H7 (cell line): Measurements from ENCODE around the gene HECTD4. TPM values are rescaled to one million over a fixed set of nuclear protein-coding genes. Genes with fewer than 3 reads are reported as not detected.
"Not testable (repeated sequence)": the region's sequence is repeated elsewhere in the genome, so short reads cannot be mapped to it uniquely, and the experiment has no call there.

Source experiments
- DNase-seq: peaks from one replicate; pipeline ENCODE4 v3.0.0; 2012
- H3K27me3 ChIP-seq: 2 replicates; pipeline ENCODE4 v1.6.0; 2011; ENCODE audit warnings: mild to moderate bottlenecking, low read length; ENCODE audit not compliant: control insufficient read depth, insufficient read depth
- H3K36me3 ChIP-seq: replicated peaks from 2 replicates; pipeline ENCODE4 v1.5.1; 2011; ENCODE audit warnings: low read length; ENCODE audit not compliant: control insufficient read depth, insufficient read depth
- H3K4me3 ChIP-seq: 2 replicates; pipeline ENCODE4 v1.5.1; 2011; ENCODE audit warnings: low read depth, mild to moderate bottlenecking, control low read depth, low read length, moderate library complexity; ENCODE audit not compliant: insufficient read depth
- total RNA-seq: library from RNA; depleted of rRNA; stranded (reverse); fragments of >200 nt; shearing (Covaris generic); gene quantifications from 2 replicates; pipeline ENCODE4 v1.2.3, GENCODE V29; 2014; rRNA removed

Gene HECTD4
- total RNA-seq, 1 experiment from 2014 or later: 7.1 TPM

DNA sequence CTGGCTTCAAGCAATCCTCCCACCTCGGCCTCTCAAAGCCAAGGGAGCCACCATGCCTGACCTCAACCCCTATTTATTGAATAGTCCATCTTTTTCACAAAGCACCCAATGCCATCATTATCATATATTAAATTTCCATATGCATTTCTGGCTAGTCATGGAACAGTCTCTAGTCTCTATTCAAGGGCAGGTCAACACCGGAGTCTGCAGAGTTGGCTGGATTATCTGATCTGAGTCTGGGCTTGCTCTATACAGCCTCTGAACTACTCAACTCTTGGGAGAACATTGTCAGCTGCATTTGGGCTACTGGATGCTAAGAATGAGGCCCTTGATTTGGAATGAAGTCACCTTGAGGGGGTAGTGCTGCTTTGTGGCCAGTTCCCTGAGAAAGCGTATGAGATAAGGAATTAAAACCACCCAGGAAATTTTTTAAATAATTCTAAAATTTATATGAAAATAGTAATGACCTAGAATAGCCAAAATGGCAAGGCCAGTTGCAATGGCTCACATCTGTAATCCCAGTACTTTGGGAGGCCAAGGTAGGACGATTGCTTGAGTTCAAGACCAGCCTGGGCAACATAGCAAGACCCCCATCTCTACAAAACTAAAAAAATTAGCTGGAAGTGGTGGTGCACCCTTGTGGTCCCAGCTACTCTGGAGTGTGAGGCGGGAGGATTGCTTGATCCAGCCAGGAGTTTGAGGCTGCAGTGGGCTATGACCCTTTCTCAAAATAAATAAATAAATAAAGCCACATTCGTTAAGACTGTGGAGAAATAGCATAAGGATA lies 266.8 kb downstream of the HECTD4 start:
- Histone ChIP-seq H3K36me3 (no peaks in the 10 kb centered on the region), H3K27me3 (no peaks in the 10 kb centered on the region), H3K4me3 (no peak overlapping the region)
- no peak for DNase-seq

DNA sequence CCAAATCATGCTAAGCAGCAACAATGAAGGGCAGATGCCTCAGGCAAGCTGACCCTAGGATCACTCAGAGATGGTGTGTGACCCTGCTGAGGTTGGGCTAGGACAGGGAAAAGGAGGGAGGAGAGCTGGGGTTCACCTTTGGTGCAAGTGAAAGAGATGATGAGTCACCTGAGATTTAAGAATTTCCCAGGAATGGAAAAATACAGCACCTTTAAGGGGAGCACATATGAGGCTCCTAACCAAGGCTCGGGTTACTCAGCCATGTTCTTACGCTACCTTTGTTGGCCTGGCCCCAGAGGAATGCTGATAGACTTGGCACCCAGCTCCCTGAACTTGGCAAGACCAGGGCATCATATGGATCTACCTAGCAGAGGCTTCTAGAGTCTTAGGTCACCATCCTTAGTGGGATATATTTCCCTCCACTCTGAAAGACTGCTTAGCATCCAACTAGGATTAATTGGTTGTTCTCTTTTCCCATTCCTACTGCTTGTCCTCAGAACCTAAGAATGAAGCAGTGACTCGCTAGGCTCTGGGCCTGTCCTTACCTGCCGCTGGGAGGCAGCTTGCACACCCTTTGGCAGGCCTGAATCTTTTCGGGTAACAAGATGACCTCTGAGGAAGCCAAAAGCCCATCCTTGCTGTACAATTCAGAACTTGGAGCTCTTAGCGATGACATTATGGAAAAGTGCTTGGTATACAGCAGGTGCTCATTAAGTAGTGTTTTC lies 269.7 kb downstream of the HECTD4 start:
- no peaks in the 10 kb centered on the region for H3K36me3 ChIP-seq
- H3K27me3 ChIP-seq: no peaks in the 10 kb centered on the region
- no peak overlapping the region for H3K4me3 ChIP-seq
- peak; percentile 37 for DNase-seq

DNA sequence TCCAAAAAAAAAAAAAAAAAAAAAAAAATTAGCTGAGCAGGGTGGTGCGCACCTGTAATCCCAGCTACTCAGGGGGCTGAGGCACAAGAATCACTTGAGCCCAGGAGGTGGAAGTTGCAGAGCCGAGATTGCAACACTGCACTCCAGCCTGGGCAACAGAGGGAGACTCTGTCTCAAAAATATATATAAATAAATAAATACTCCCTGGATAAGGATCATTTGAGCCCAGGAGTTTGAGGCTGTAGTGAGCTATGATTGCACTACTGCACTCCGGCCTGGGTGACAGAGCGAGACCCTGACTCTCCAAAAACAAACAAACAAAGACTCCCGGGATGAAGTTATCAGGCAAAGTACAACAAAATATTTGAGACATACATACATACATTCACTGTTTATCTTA lies 270.3 kb downstream of the HECTD4 start:
- no peaks in the 10 kb centered on the region for H3K27me3 ChIP-seq
- no peak overlapping the region for H3K4me3 ChIP-seq
- H3K36me3 ChIP-seq: no peaks in the 10 kb centered on the region
- no peak for DNase-seq

DNA sequence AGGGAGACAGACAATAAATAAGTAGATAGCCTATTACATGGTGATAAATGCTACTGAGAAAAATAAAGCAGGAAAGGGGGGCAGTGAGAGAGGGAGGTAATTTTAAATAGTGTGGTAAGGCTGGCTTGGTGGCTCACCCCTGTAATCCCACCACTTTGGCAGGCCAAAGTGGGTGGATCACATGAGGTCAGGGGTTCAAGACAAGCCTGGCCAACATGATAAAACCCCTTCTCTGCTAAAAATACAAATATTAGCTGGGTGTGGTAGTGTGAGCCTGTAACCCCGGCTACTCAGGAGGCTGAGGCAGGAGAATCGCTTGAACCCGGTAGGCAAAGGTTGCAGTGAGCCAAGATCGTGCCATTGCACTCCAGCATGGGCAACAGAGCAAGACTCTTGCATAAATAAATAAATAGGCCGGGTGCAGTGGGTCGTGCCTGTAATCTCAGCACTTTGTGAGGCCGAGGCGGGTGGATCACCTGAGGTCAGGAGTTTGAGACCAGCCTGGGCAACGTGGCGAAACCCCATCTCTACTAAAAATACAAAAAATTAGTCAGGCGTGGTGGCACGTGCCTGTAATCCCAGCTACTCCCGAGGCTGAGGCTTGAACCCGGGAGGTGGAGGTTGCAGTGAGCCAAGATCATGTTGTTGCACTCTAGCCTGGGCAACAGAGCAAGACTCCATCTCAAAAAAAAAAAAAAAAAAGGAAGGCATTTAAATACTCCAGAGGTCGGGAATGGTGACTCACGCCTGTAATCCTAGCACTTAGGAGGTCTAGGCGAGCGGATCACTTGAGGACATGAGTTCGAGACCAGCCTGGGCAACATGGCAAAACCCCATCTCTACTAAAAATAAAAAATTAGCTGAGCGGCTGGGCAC lies 271.2 kb downstream of the HECTD4 start:
- H3K36me3 ChIP-seq, DNase-seq, H3K4me3 ChIP-seq, H3K27me3 ChIP-seq: not testable (repeated sequence)

Other genes with a start within 250 kb of the HECTD4 start
- gene RPL6, start 27.2 kb upstream of the HECTD4 start, total RNA-seq: 2,057 and 2,096 TPM in 2 replicates
- gene PTPN11, start 36.5 kb upstream of the HECTD4 start, total RNA-seq: 53.4 and 73.0 TPM in 2 replicates